SK-N-SH treated with all-trans-retinoic acid at 6 μM for 48 hours (cell line): ENCODE results near the gene ERI3.

Experiments used
- ATAC-seq: fragments of 200-7000 bp; cut with Tn5 transposase; 3 replicates; pipeline ENCODE4 v1.9.1; 2020; ENCODE audit warnings: mild to moderate bottlenecking, moderate library complexity
- ARNTL ChIP-seq: fragments of 450-650 bp; formaldehyde crosslinking; IDR thresholded peaks from 2 replicates; pipeline ENCODE4 v1.5.0; 2020; ENCODE audit warnings: low read depth, mild to moderate bottlenecking, moderate library complexity, borderline replicate concordance
- BACH2 ChIP-seq: fragments of 250-450 bp; sonication (Bioruptor Pico); IDR thresholded peaks from 2 replicates; pipeline ENCODE4 v1.9.0; 2021; ENCODE audit warnings: mild to moderate bottlenecking, borderline replicate concordance
- CSRNP3 ChIP-seq: fragments of 250-450 bp; sonication (Bioruptor Pico); IDR thresholded peaks from 2 replicates; pipeline ENCODE4 v1.5.1; 2021; ENCODE audit warnings: mild to moderate bottlenecking, moderate library complexity
- ESRRG ChIP-seq: fragments of 250-450 bp; sonication (Bioruptor Pico); IDR thresholded peaks from 2 replicates; pipeline ENCODE4 v1.6.1; 2021; ENCODE audit warnings: mild to moderate bottlenecking
- GLIS3 ChIP-seq: fragments of 250-450 bp; sonication (Bioruptor Pico); IDR thresholded peaks from 2 replicates; pipeline ENCODE4 v1.5.0; 2020; ENCODE audit warnings: mild to moderate bottlenecking, moderate library complexity
- ISL1 ChIP-seq: fragments of 250-450 bp; sonication (Bioruptor Pico); IDR thresholded peaks from 2 replicates; pipeline ENCODE4 v2.1.2; 2022; ENCODE audit warnings: mild to moderate bottlenecking, moderate library complexity
- PATZ1 ChIP-seq: fragments of 250-450 bp; sonication (Bioruptor Pico); IDR thresholded peaks from 2 replicates; pipeline ENCODE4 v1.8.0; 2020; ENCODE audit warnings: mild to moderate bottlenecking, moderate library complexity, borderline replicate concordance
- POU6F1 ChIP-seq: fragments of 250-450 bp; sonication (Bioruptor Pico); IDR thresholded peaks from 2 replicates; pipeline ENCODE4 v1.8.0; 2021; ENCODE audit warnings: low read depth, mild to moderate bottlenecking, moderate library complexity, borderline replicate concordance
- PPARA ChIP-seq: fragments of 250-450 bp; sonication (Bioruptor Pico); IDR thresholded peaks from 2 replicates; pipeline ENCODE4 v1.5.0; 2020; ENCODE audit warnings: mild to moderate bottlenecking, borderline replicate concordance
- RARB ChIP-seq: fragments of 250-450 bp; sonication (Bioruptor Pico); IDR thresholded peaks from 2 replicates; pipeline ENCODE4 v1.8.0; 2021; ENCODE audit warnings: mild to moderate bottlenecking, moderate library complexity
- SNAI2 ChIP-seq: fragments of 250-450 bp; sonication (Bioruptor Pico); IDR thresholded peaks from 2 replicates; pipeline ENCODE4 v1.5.0; 2020; ENCODE audit warnings: mild to moderate bottlenecking, moderate library complexity
- TCF4 ChIP-seq: fragments of 250-450 bp; sonication (Bioruptor Pico); IDR thresholded peaks from 2 replicates; pipeline ENCODE4 v1.8.0; 2021; ENCODE audit warnings: mild to moderate bottlenecking, moderate library complexity, borderline replicate concordance
- TOX ChIP-seq: fragments of 250-450 bp; sonication (Bioruptor Pico); IDR thresholded peaks from 2 replicates; pipeline ENCODE4 v1.8.0; 2021; ENCODE audit warnings: mild to moderate bottlenecking, moderate library complexity, borderline replicate concordance
- TSHZ2 ChIP-seq: fragments of 250-450 bp; sonication (Bioruptor Pico); IDR thresholded peaks from 2 replicates; pipeline ENCODE4 v1.5.0; 2020; ENCODE audit warnings: mild to moderate bottlenecking, moderate library complexity
- ZC3H10 ChIP-seq: fragments of 250-450 bp; sonication (Bioruptor Pico); IDR thresholded peaks from 2 replicates; pipeline ENCODE4 v1.5.1; 2021; ENCODE audit warnings: mild to moderate bottlenecking, moderate library complexity
- ZFP3 ChIP-seq: fragments of 250-450 bp; sonication (Bioruptor Pico); IDR thresholded peaks from 2 replicates; pipeline ENCODE4 v1.5.0; 2020; ENCODE audit warnings: mild to moderate bottlenecking, moderate library complexity
- ZNF70 ChIP-seq: fragments of 450-650 bp; formaldehyde crosslinking; IDR thresholded peaks from 2 replicates; pipeline ENCODE4 v1.5.0; 2020; ENCODE audit warnings: mild to moderate bottlenecking, moderate library complexity
- ZNF8 ChIP-seq: fragments of 450-650 bp; formaldehyde crosslinking; IDR thresholded peaks from 2 replicates; pipeline ENCODE4 v1.5.0; 2020; ENCODE audit warnings: mild to moderate bottlenecking, moderate library complexity
- TF ChIP-seq, protein P1 (sequence below): fragments of 250-450 bp; sonication (Bioruptor Pico); IDR thresholded peaks from 2 replicates; pipeline ENCODE4 v1.5.1; 2020; ENCODE audit warnings: low read depth, mild to moderate bottlenecking, moderate library complexity

ERI3 gene

GRCh38 chr1:44268054-44268453 lies 87.0 kb downstream of the ERI3 start:
- ATAC-seq: no peak

GRCh38 chr1:44267438-44267837 lies 87.6 kb downstream of the ERI3 start:
- TF ChIP-seq TOX (no peak), POU6F1 (CRISPR knock-in tag) (no peak), PATZ1 (CRISPR knock-in tag) (no peak)
- ATAC-seq: no peak

More at GRCh38 chr1:44268054-44268453, 87.0 kb downstream of the ERI3 start:
- TF ChIP-seq ZC3H10 (CRISPR knock-in tag): no peak
- TF ChIP-seq ARNTL (CRISPR knock-in tag): no peak
- no peak for TF ChIP-seq SNAI2
- TF ChIP-seq ZFP3 (CRISPR knock-in tag): no peak
- TF ChIP-seq GLIS3 (CRISPR knock-in tag): no peak
- TF ChIP-seq ZNF8 (CRISPR knock-in tag): no peak
- TF ChIP-seq ISL1 (CRISPR knock-in tag): no peak
- no peak for TF ChIP-seq POU6F1 (CRISPR knock-in tag)
- TF ChIP-seq ZNF70: no peak
- TF ChIP-seq PPARA (CRISPR knock-in tag): no peak

DNA sequence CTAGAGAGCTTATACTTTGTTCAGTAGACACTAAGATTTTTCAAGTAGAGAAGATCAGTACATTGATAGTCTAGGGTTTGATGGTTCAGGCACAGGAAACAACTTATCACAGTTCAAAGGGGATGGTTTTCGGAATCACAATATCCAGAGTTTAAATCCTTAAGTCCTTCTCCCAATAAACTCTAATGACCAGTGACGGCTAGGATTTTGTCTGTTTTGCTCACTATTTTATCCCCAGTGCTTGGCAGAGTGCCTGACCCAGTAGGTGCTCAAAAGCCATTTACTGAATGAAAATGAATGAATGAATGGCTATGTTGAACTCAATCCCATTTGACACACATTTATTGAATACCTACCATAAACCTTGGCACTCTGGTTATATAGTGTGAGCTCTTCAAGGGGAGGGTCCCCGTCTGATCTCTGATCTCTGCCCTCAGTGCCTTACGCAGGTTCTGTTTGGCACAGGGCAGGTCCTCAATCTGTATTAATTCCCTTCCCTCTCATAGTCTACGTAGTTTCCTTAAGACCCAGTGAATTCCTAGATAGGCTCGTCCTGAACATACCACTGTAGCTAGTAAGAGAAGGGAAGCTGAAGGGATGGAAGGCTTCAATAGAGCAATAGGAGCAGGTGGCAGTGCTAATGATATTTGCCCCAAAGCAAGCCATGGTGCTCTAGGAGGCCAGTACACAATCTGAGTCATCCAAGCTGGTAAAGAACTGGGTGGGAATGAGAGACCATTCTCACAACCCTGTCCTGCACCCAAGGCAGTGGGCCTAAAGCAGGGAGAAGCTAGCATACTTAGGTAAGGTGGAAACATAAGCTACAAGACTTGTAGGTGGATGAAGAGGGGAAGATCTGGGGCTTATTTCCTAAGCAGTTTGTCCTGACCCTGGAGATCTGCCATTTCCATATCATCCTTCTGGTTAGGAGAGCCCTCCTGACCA lies 88.4 kb downstream of the ERI3 start:
- ATAC-seq: no peak
- no peak for TF ChIP-seq BACH2
- no peak for TF ChIP-seq ARNTL (CRISPR knock-in tag)
- no peak for TF ChIP-seq PPARA (CRISPR knock-in tag)
- no peak for TF ChIP-seq POU6F1 (CRISPR knock-in tag)
- TF ChIP-seq RARB: no peak
- TF ChIP-seq, protein P1, sequence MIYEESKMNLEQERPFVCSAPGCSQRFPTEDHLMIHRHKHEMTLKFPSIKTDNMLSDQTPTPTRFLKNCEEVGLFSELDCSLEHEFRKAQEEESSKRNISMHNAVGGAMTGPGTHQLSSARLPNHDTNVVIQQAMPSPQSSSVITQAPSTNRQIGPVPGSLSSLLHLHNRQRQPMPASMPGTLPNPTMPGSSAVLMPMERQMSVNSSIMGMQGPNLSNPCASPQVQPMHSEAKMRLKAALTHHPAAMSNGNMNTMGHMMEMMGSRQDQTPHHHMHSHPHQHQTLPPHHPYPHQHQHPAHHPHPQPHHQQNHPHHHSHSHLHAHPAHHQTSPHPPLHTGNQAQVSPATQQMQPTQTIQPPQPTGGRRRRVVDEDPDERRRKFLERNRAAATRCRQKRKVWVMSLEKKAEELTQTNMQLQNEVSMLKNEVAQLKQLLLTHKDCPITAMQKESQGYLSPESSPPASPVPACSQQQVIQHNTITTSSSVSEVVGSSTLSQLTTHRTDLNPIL (CRISPR knock-in tag): no peak
- TF ChIP-seq TCF4 (CRISPR knock-in tag): no peak
- TF ChIP-seq ESRRG (CRISPR knock-in tag): no peak

DNA sequence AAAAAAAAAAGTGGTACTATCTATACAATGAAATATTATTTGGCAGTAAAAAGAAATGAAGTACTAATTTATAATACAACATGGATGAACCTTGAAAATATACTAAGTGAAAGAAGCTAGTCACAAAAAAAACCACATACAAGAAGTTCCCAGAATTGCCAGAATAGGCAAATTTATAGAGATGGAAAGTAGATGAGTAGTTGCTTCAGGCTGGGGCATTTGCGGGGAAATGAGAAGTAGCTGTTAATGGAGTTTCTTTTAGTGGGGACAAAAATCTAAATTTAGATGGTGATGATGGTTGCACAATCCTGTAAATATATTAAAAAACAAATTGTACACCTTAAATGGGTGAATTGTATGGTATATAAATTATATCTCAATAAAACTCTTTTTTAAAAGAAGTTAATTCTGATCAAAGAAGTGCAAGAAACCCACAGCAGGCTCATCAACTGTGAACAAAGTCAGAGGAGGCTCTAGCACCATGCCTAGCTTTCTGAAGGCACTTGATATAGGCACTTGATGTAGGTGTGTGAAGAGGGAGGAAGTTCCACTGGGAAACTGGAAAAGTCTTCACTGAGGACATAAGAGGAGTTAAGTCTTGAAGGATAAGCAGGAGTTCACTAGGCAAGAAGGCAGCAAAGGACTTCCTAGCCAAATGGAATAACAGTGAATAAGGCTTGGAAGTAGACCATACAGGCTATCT lies 89.2 kb downstream of the ERI3 start:
- ATAC-seq: no peak
- TF ChIP-seq PPARA (CRISPR knock-in tag) (no peak), CSRNP3 (CRISPR knock-in tag) (no peak), ISL1 (CRISPR knock-in tag) (no peak), TSHZ2 (CRISPR knock-in tag) (no peak), ESRRG (CRISPR knock-in tag) (no peak), GLIS3 (CRISPR knock-in tag) (no peak), BACH2 (no peak)
- TF ChIP-seq, protein P1 (CRISPR knock-in tag): no peak
